Uterus (tissue), 4 donors: ENCODE measurements around the gene TNS2. TPM values are rescaled to one million over a fixed set of nuclear protein-coding genes. Genes with fewer than 3 reads are reported as not detected.
"Not testable (repeated sequence)": the region's sequence is repeated elsewhere in the genome, so short reads cannot be mapped to it uniquely, and the experiment has no call there.

Experiments
- DNase-seq, 2 donors: peaks; one replicate each; pipeline ENCODE4 v3.0.0-alpha.2; 2019 to 2020
- H3K27ac ChIP-seq, 2 donors: fragments of 200-600 bp; sonication (generic); 1 replicate in 1 of 2; 2 replicates in 1 of 2; pipeline ENCODE4 v1.5.1; 2016 to 2018
- H3K27me3 ChIP-seq, 2 donors: fragments of 200-600 bp; sonication (generic); one replicate each; pipeline ENCODE4 v1.5.1; 2018 to 2019; ENCODE audit warnings: control low read depth in 1 of 2
- H3K36me3 ChIP-seq, 2 donors: fragments of 200-600 bp; sonication (generic); one replicate each; pipeline ENCODE4 v1.5.1; 2019; ENCODE audit warnings: control low read depth in 1 of 2
- H3K4me1 ChIP-seq, 2 donors: fragments of 200-600 bp; sonication (generic); one replicate each; pipeline ENCODE4 v1.5.1; 2018 to 2019; ENCODE audit warnings: control low read depth in 1 of 2
- H3K4me3 ChIP-seq, 2 donors: fragments of 200-600 bp; sonication (generic); 1 replicate in 1 of 2; 2 replicates in 1 of 2; pipeline ENCODE4 v1.5.1; 2018 to 2019; ENCODE audit warnings: mild to moderate bottlenecking in 1 of 2
- H3K9me3 ChIP-seq, 2 donors: fragments of 200-600 bp; sonication (generic); one replicate each; pipeline ENCODE4 v1.5.1; 2019; ENCODE audit warnings: control low read depth in 1 of 2
- CTCF ChIP-seq, 4 experiments: fragments of 200-600 bp in 2 of 4; fragments of 450-650 bp in 2 of 4; sonication (generic) in 2 of 4; IDR thresholded peaks; one replicate each; pipeline ENCODE4 v1.5.1; 2016 to 2019; ENCODE audit warnings: antibody characterized with exemption in 4 of 4, mild to moderate bottlenecking in 2 of 4, moderate library complexity in 1 of 4
- POLR2A ChIP-seq, 2 donors: fragments of 450-650 bp; IDR thresholded peaks; one replicate each; pipeline ENCODE4 v1.6.1; 2016; ENCODE audit warnings: antibody characterized with exemption in 2 of 2, mild to moderate bottlenecking in 1 of 2, moderate library complexity in 1 of 2
- intact Hi-C: fragments of 100-400 bp; cut with DNase I; formaldehyde crosslinking; loops from one replicate; pipeline ENCODE4 v1.15.1; 2023; ENCODE audit warnings: low total_unique reads
- total RNA-seq, 4 donors: library from RNA; depleted of rRNA in 3 of 4; stranded (reverse); fragments of >200 nt in 3 of 4; gene quantifications; one replicate each; pipeline versions ENCODE4 v1.1.0 to v1.2.4, GENCODE V29; 2014 to 2023
- donor health status: DM: yes; HTN: yes; CAD: no.

TNS2 gene
- total RNA-seq, 4 donors from 2014 or later, result 64.0 to 394 (median 112) TPM

- H3K27me3 ChIP-seq, result no peaks in the 10 kb centered on the region
- DNase-seq, result no peak
- no peak overlapping the region for H3K4me3 ChIP-seq
- no peaks in the 10 kb centered on the region for H3K36me3 ChIP-seq
- no peaks in the 10 kb centered on the region for H3K9me3 ChIP-seq
- H3K4me1 ChIP-seq, result peaks cover 0 to 11% of the 10 kb centered on the region in 2 donors
- H3K27ac ChIP-seq, result no peak overlapping the region
- no peak for TF ChIP-seq POLR2A (IDR thresholded peaks at IDR 0.05)
- TF ChIP-seq CTCF (IDR thresholded peaks at IDR 0.05), result no peak
- intact Hi-C loops, result no loop called here
Measured at GRCh38 chr12:53094394-53094787, 44.5 kb downstream of the TNS2 start.

GRCh38 chr12:53094796-53095595 lies 45.1 kb downstream of the TNS2 start:
- intact Hi-C loops, H3K9me3 ChIP-seq, H3K27me3 ChIP-seq, H3K4me3 ChIP-seq, DNase-seq, H3K36me3 ChIP-seq: not testable (repeated sequence)
- Histone ChIP-seq H3K27ac (peak overlapping the region in 1 of 2 donors; percentile 94), H3K4me1 (peaks cover 0 to 11% of the 10 kb centered on the region in 2 donors)

GRCh38 chr12:53095596-53095895 lies 45.7 kb downstream of the TNS2 start:
- intact Hi-C loops, H3K36me3 ChIP-seq, H3K4me3 ChIP-seq, H3K9me3 ChIP-seq, DNase-seq, H3K27me3 ChIP-seq: not testable (repeated sequence)
- Histone ChIP-seq H3K4me1 (peaks cover 0 to 11% of the 10 kb centered on the region in 2 donors), H3K27ac (peak overlapping the region; percentile 94 to 95)

GRCh38 chr12:53096089-53096741 lies 46.4 kb downstream of the TNS2 start:
- intact Hi-C loops, result no loop called here
- no peaks in the 10 kb centered on the region for H3K36me3 ChIP-seq
- TF ChIP-seq POLR2A (IDR thresholded peaks at IDR 0.05), result peak in 1 of 2 donors; percentile 36
- no peak for TF ChIP-seq CTCF (IDR thresholded peaks at IDR 0.05)
- H3K27ac ChIP-seq, result peak overlapping the region; percentile 94 to 95
- H3K9me3 ChIP-seq, result no peaks in the 10 kb centered on the region
- H3K4me1 ChIP-seq, result peaks cover 0 to 11% of the 10 kb centered on the region in 2 donors
- no peaks in the 10 kb centered on the region for H3K27me3 ChIP-seq
- peak overlapping the region; percentile 60 to 80 for H3K4me3 ChIP-seq
- DNase-seq, result peak; percentile 86 to 87

GRCh38 chr12:53096759-53097158 lies 46.9 kb downstream of the TNS2 start:
- TF ChIP-seq CTCF (IDR thresholded peaks at IDR 0.05) (no peak), POLR2A (IDR thresholded peaks at IDR 0.05) (no peak)
- Histone ChIP-seq H3K4me3 (peak overlapping the region; percentile 60 to 80), H3K9me3 (no peaks in the 10 kb centered on the region), H3K36me3 (no peaks in the 10 kb centered on the region), H3K27me3 (no peaks in the 10 kb centered on the region), H3K27ac (peak overlapping the region; percentile 94 to 95), H3K4me1 (peaks cover 0 to 11% of the 10 kb centered on the region in 2 donors)
- no peak for DNase-seq
- intact Hi-C loops, result no loop called here

GRCh38 chr12:53097207-53097563 lies 47.3 kb downstream of the TNS2 start:
- Histone ChIP-seq H3K36me3 (no peaks in the 10 kb centered on the region), H3K9me3 (no peaks in the 10 kb centered on the region), H3K27ac (peak overlapping the region; percentile 94 to 95), H3K27me3 (no peaks in the 10 kb centered on the region), H3K4me3 (peak overlapping the region; percentile 60 to 80), H3K4me1 (peaks cover 0 to 11% of the 10 kb centered on the region in 2 donors)
- no peak for TF ChIP-seq CTCF (IDR thresholded peaks at IDR 0.05)
- TF ChIP-seq POLR2A (IDR thresholded peaks at IDR 0.05), result no peak
- DNase-seq, result no peak
- intact Hi-C loops, result no loop called here
